Spinal cord (tissue), 10 donors: ENCODE measurements around the gene SUSD1. TPM values are rescaled to one million over a fixed set of nuclear protein-coding genes. Genes with fewer than 3 reads are reported as not detected.

Experiments
- DNase-seq, 6 donors: peaks; one replicate each; pipeline versions ENCODE4 v3.0.0 to v3.0.0-alpha.2; 2013 to 2015; ENCODE audit warnings: low spot score in 6 of 6, low read depth in 4 of 6
- H3K27ac ChIP-seq: one replicate; pipeline ENCODE4 v1.5.1; 2013; ENCODE audit warnings: low read depth, low read length, control low read depth
- H3K27me3 ChIP-seq: one replicate; pipeline ENCODE4 v1.6.1; 2013; ENCODE audit warnings: low read length; ENCODE audit not compliant: control insufficient read depth, insufficient read depth
- H3K36me3 ChIP-seq: one replicate; pipeline ENCODE4 v1.6.1; 2013; ENCODE audit warnings: low read length; ENCODE audit not compliant: control insufficient read depth, insufficient read depth
- H3K4me1 ChIP-seq: one replicate; pipeline ENCODE4 v1.6.1; 2013; ENCODE audit warnings: low read length; ENCODE audit not compliant: control insufficient read depth, insufficient read depth
- H3K4me3 ChIP-seq: one replicate; pipeline ENCODE4 v1.5.1; 2013; ENCODE audit warnings: low read depth, low read length, control low read depth
- H3K9me3 ChIP-seq: one replicate; pipeline ENCODE4 v1.6.1; 2013; ENCODE audit warnings: low read length; ENCODE audit not compliant: control insufficient read depth, insufficient read depth
- WGBS: methylation state at CpG from one replicate; pipeline ENCODE4 v1.1.5; 2013; ENCODE audit warnings: missing lambda C conversion rate; ENCODE audit not compliant: insufficient coverage; 5-methylcytosine and 5-hydroxymethylcytosine counted together
- polyA plus RNA-seq, 2 donors: library from polyadenylated mRNA; unstranded; fragments of 120-200 nt; gene quantifications; one replicate each; pipeline ENCODE4 v1.2.1, GENCODE V29; 2013; ENCODE audit not compliant: insufficient read length in 2 of 2
- total RNA-seq, 2 donors: library from RNA; depleted of rRNA in 1 of 2; stranded (reverse); fragments of 120-200 nt in 1 of 2; fragments of >200 nt in 1 of 2; gene quantifications; one replicate each; pipeline versions ENCODE4 v1.2.3 to v1.2.4, GENCODE V29; 2013 to 2014
- donor health status: healthy.

SUSD1 gene
- total and polyA plus RNA-seq, 4 donors, result 12.9 to 39.0 (median 15.3) TPM

GRCh38 chr9:112065806-112066606, 109.1 kb downstream of the SUSD1 start:
- H3K36me3 ChIP-seq, result peaks cover 11% of the 10 kb centered on the region
- no peak overlapping the region for H3K27ac ChIP-seq
- no peaks in the 10 kb centered on the region for H3K9me3 ChIP-seq
- DNase-seq, result no peak
- 79% methylated on average over 8 of the region's 14 CpGs for WGBS
- no peaks in the 10 kb centered on the region for H3K4me1 ChIP-seq
- no peak overlapping the region for H3K4me3 ChIP-seq
- H3K27me3 ChIP-seq, result no peaks in the 10 kb centered on the region

- no peak overlapping the region for H3K27ac ChIP-seq
- no CpG with 5 or more reads among the region's 5 CpGs for WGBS
- no peaks in the 10 kb centered on the region for H3K27me3 ChIP-seq
- peaks cover 9% of the 10 kb centered on the region for H3K36me3 ChIP-seq
- no peaks in the 10 kb centered on the region for H3K9me3 ChIP-seq
- no peak overlapping the region for H3K4me3 ChIP-seq
- H3K4me1 ChIP-seq, result no peaks in the 10 kb centered on the region
- no peak for DNase-seq
Measured at GRCh38 chr9:112064871-112065270, 110.2 kb downstream of the SUSD1 start.

GRCh38 chr9:112063586-112063985, 111.5 kb downstream of the SUSD1 start:
- WGBS, result no CpG with 5 or more reads among the region's 4 CpGs
- DNase-seq, result no peak
- H3K36me3 ChIP-seq, result peaks cover 8% of the 10 kb centered on the region
- no peaks in the 10 kb centered on the region for H3K4me1 ChIP-seq
- H3K9me3 ChIP-seq, result no peaks in the 10 kb centered on the region
- no peak overlapping the region for H3K4me3 ChIP-seq
- no peaks in the 10 kb centered on the region for H3K27me3 ChIP-seq
- no peak overlapping the region for H3K27ac ChIP-seq

- Histone ChIP-seq H3K4me1 (no peaks in the 10 kb centered on the region), H3K27me3 (no peaks in the 10 kb centered on the region), H3K9me3 (no peaks in the 10 kb centered on the region), H3K4me3 (no peak overlapping the region), H3K36me3 (peaks cover 5% of the 10 kb centered on the region), H3K27ac (no peak overlapping the region)
- no peak for DNase-seq
Measured at GRCh38 chr9:112063151-112063550, 111.9 kb downstream of the SUSD1 start.

- H3K27me3 ChIP-seq, result no peaks in the 10 kb centered on the region
- H3K4me3 ChIP-seq, result no peak overlapping the region
- no CpG with 5 or more reads among the region's 3 CpGs for WGBS
- no peak overlapping the region for H3K27ac ChIP-seq
- no peak for DNase-seq
- no peaks in the 10 kb centered on the region for H3K4me1 ChIP-seq
- H3K9me3 ChIP-seq, result no peaks in the 10 kb centered on the region
- peaks cover 6% of the 10 kb centered on the region for H3K36me3 ChIP-seq
Measured at GRCh38 chr9:112061152-112061740, 113.9 kb downstream of the SUSD1 start.

GRCh38 chr9:112059966-112060320, 115.2 kb downstream of the SUSD1 start:
- H3K27me3 ChIP-seq, result no peaks in the 10 kb centered on the region
- no peaks in the 10 kb centered on the region for H3K9me3 ChIP-seq
- no peaks in the 10 kb centered on the region for H3K4me1 ChIP-seq
- WGBS, result no CpG with 5 or more reads among the region's 3 CpGs
- H3K36me3 ChIP-seq, result peaks cover 6% of the 10 kb centered on the region
- no peak overlapping the region for H3K27ac ChIP-seq
- DNase-seq, result no peak
- no peak overlapping the region for H3K4me3 ChIP-seq

GRCh38 chr9:112059145-112059965, 115.7 kb downstream of the SUSD1 start:
- H3K4me3 ChIP-seq, result no peak overlapping the region
- peaks cover 6% of the 10 kb centered on the region for H3K36me3 ChIP-seq
- no peaks in the 10 kb centered on the region for H3K4me1 ChIP-seq
- DNase-seq, result no peak
- H3K9me3 ChIP-seq, result no peaks in the 10 kb centered on the region
- 65% methylated on average over 11 of the region's 13 CpGs for WGBS
- H3K27me3 ChIP-seq, result no peaks in the 10 kb centered on the region
- H3K27ac ChIP-seq, result no peak overlapping the region

GRCh38 chr9:112056996-112057395, 118.1 kb downstream of the SUSD1 start:
- Histone ChIP-seq H3K9me3 (peaks cover 1% of the 10 kb centered on the region), H3K4me3 (no peak overlapping the region), H3K4me1 (no peaks in the 10 kb centered on the region), H3K36me3 (peaks cover 6% of the 10 kb centered on the region), H3K27ac (no peak overlapping the region), H3K27me3 (no peaks in the 10 kb centered on the region)
- 33% methylated on average over 1 of the region's 2 CpGs for WGBS
- DNase-seq, result no peak

GRCh38 chr9:112054916-112055315, 120.2 kb downstream of the SUSD1 start:
- Histone ChIP-seq H3K9me3 (peaks cover 1% of the 10 kb centered on the region), H3K27ac (no peak overlapping the region), H3K36me3 (peaks cover 3% of the 10 kb centered on the region), H3K4me1 (peaks cover 6% of the 10 kb centered on the region), H3K27me3 (no peaks in the 10 kb centered on the region), H3K4me3 (no peak overlapping the region)
- no peak for DNase-seq
- 100% methylated on average over 3 of the region's 4 CpGs for WGBS
